ENCODE results near the gene EXOC4.
"Not testable (repeated sequence)": the region's sequence is repeated elsewhere in the genome, so short reads cannot be mapped to it uniquely, and the experiment has no call there.

The EXOC4 gene

DNA sequence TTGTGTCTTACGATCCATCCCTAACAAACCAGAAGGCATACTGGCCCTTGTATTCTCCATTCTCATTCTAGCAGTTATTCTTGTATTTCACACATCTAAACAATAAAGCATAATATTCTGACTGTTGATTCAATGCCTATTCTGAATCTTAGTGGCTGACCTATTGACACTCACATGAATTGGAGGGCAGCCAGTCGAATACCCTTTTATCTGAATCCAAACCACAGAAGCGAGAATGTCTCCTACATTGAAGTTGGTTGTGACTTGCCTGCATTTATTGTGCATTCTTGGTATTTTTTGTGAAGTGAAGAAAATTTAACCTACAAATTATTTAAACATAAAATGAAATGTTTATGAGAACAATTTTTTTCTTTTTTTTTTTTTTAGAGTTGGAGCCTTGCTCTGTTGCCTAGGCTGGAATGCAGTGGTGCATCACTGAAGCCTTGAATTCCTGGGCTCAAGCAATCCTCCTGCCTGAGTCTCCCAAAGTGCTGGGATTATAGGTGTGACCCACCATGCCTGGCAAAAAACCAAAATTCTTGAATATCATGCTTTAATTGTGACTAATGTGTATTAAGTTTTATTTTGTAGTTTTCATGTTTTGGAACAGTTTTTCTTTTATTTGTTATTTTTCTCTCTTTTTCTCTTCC is 22.7 kb downstream of the EXOC4 start:
- DNase-seq (ENCODE audit: low spot score) = no peak

GRCh38 chr7:133278975-133279374 is 26.1 kb downstream of the EXOC4 start:
- DNase-seq (ENCODE audit: low spot score) = not testable (repeated sequence)

- no peak for DNase-seq (ENCODE audit: low spot score)
These were observed 29.2 kb downstream of the EXOC4 start for GRCh38 chr7:133282094-133282493.

- no peak for DNase-seq (ENCODE audit: low spot score)
These were observed 31.2 kb downstream of the EXOC4 start for GRCh38 chr7:133284092-133284491.

- no peak for DNase-seq (ENCODE audit: low spot score)
These were observed 36.1 kb downstream of the EXOC4 start for GRCh38 chr7:133288970-133289369.

DNA sequence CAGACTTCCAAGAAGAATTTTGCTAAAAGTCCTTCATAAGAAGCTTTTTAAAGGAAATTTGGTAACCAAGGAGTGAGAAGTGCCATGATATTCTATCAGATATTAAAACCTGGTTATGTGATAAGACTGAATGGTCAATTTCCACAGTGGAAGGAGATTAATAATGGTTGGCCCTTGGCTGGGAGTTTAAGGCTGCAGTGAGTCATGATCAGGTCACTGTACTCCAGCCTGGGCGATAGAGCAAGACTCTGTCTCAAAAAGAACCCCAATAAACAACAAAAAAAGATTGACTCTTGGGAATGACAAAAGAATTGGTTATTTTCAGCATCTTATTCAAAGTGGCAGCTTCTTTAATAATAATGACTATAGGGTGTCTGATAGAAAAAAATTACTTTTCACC is 37.2 kb downstream of the EXOC4 start:
- no peak for DNase-seq (ENCODE audit: low spot score)

GRCh38 chr7:133290676-133291333 is 37.9 kb downstream of the EXOC4 start:
- peak; percentile 10 for DNase-seq (ENCODE audit: low spot score)

DNA sequence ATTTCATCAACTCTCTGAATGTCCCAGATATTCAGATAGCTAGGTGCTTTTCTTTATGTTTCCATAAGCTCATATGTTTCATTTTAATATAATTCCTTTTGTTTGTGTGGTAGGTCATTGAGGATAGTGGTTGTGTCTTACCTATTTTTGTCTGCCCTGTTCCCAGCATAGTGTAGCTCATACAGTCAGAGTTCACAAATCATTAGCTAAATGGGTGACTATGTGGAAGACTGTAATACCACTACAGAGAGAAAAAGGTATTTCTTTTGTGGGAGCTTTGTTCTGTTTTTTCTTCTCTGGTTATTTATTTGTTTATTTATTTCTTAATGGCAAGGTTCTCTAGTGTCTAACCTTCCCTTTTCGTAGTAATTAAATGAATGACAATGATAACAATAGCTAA is 39.8 kb downstream of the EXOC4 start:
- DNase-seq (ENCODE audit: low spot score) = no peak

DNA sequence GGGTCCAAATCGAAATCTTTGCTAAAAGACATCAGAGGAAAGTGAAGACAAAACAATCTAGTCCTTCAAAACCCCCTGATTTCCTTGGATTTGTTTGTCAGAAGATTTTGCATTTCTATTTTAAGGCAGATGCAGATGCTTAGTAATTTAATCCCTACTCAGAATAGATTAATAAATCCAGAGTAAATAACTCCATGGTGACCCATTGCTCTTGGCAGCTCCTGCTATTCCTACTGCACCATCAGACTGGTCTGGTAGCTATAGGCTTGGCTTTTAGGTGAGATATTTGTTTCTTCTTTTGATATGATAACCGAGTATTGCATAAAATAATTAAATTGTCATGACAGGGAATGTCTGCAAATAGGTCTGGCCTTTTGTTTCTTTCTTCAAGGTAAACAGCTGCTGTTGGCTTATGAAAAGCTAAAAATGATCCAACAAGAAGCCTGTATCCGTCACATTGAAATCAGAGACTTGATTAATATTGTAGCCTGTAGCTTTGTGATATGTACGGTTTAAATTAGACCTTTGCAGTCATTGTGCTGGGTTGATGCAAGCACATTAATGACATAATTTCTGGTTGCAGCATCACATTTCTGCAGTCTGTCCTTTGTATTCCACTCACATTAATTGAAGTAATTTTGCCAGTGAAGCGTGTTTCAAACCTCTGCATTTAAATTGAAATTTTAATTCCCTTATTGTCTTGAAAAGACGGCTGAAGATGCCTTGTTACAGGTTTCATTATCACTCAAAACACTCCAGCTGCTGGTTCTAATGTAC is 40.7 kb downstream of the EXOC4 start:
- DNase-seq (ENCODE audit: low spot score) = no peak

GRCh38 chr7:133294234-133294633 is 41.4 kb downstream of the EXOC4 start:
- no peak for DNase-seq (ENCODE audit: low spot score)

GRCh38 chr7:133295484-133295883 is 42.6 kb downstream of the EXOC4 start:
- no peak for DNase-seq (ENCODE audit: low spot score)

- no peak for DNase-seq (ENCODE audit: low spot score)
These were observed 44.2 kb downstream of the EXOC4 start for GRCh38 chr7:133297093-133297492.

DNA sequence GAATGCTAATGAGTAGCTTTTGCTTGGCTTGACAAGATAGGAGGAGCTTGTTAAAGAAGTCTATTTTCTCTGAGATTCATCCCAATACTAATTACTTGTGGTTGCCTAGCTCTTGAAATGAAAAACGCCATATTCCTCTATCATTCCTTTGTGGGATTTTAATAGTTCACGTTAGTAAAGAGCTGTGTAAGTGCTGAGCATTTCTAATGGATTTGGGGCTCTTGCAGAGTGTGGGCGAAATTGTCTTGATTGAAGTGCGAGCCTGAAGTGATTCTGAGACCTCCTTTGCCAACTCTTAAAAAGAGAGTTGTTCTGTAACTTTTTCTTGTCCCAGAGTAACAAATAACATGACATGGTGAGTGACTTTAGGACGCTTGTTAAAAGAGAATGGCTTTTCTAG is 45.2 kb downstream of the EXOC4 start:
- no peak for DNase-seq (ENCODE audit: low spot score)

DNA sequence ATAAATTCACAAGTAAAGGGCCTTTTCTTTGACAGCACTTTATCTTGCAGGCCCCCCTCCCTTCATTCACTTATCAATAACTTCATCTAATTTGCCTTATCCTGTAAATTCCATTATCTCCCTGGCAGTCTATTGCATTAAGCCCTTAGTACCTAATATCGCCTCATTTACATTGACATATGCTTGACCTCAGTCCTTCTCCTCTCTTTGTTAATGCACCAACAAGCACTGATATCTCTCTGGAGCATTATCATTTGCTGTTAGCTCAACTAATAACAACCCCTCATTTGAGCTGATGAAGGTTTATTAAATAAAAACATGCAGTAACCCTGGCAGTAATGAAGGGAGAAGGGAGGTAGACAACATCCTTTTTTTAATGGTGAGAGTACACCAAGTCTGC is 46.8 kb downstream of the EXOC4 start:
- DNase-seq (ENCODE audit: low spot score) = no peak

GRCh38 chr7:133300088-133300487 is 47.2 kb downstream of the EXOC4 start:
- no peak for DNase-seq (ENCODE audit: low spot score)

- DNase-seq (ENCODE audit: low spot score) = no peak
These were observed 47.9 kb downstream of the EXOC4 start for GRCh38 chr7:133300811-133301210.

GRCh38 chr7:133301444-133301843 is 48.6 kb downstream of the EXOC4 start:
- DNase-seq (ENCODE audit: low spot score) = no peak

GRCh38 chr7:133303372-133303771 is 50.5 kb downstream of the EXOC4 start:
- DNase-seq (ENCODE audit: low spot score) = no peak

DNA sequence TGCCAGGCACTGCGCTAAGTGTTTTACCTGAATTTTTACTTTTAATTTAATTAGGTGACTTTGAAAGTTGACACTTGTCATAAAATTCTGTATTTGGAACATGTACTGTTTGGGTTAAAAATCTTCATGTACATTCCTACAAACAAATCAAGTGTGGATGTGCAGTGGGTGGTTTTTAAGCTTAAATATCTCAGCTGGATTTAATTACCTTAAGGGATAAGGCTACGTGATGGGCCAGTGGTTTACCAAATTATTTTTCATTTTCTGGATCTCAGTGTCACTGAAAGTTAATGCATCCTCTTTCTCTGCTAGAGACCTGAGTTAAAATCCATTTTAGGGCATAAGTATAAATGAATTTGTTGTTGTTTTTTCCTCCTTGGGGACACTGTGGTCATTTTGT is 51.1 kb downstream of the EXOC4 start:
- no peak for DNase-seq (ENCODE audit: low spot score)

GRCh38 chr7:133309333-133309732 is 56.5 kb downstream of the EXOC4 start:
- no peak for DNase-seq (ENCODE audit: low spot score)

DNA sequence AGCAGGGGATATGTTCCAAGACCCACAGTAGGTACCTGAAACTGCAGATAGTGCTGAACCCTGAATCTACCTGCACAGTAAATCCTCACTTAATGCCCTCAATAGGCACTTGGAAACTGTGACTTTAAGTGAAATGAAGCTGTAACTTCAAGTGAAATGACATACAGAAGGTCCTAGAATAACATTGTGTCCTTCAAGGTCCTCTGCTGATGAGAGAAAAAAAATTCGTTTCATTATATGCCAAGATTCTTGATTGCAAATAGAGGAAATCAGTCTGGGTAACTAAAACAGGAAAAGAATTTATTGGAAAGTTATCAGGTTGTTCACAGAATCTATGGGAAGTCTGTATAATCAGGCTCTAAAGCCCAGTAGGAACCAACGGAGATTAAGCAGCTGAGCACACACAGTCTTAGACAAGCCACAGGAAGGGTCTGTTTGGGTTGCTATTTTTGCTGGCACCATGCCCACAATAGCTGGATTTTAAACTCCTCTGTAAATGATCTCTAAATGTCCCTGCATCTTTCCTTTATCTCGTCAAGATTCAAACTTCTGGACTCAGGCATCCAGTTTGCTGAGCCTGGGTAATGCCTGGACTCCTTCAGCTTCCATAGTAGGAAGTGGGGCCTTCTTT is 57.5 kb downstream of the EXOC4 start:
- DNase-seq (ENCODE audit: low spot score) = no peak

GRCh38 chr7:133313575-133313974 is 60.7 kb downstream of the EXOC4 start:
- peak; percentile 3 for DNase-seq (ENCODE audit: low spot score)

DNA sequence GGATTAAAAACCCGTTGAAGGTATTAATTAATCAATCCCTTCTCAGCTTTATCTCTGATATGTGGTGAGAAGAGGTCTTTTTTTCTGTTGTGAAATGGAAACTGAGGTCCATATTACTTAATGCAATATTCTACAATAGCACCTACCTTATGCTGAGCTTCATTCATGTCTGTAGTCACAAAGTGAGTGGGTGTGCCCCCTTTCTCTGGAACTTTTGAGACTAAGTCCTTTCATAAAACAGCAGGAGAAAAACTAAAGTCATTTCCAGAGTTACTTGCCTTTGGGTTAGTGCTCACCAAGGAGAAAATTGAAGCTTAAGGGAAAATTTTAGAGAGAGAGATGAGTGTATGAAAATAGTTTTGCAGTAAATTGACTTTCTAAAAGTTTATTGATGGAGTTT is 61.2 kb downstream of the EXOC4 start:
- DNase-seq (ENCODE audit: low spot score) = no peak
